SKM-1 (cell line): ENCODE data around the gene SYCN.

Experiments
- DNase-seq: peaks from one replicate; lab custom pipeline; 2025; ENCODE audit not compliant: unreplicated experiment; lab: John Stamatoyannopoulos, UW

SYCN gene

DNA sequence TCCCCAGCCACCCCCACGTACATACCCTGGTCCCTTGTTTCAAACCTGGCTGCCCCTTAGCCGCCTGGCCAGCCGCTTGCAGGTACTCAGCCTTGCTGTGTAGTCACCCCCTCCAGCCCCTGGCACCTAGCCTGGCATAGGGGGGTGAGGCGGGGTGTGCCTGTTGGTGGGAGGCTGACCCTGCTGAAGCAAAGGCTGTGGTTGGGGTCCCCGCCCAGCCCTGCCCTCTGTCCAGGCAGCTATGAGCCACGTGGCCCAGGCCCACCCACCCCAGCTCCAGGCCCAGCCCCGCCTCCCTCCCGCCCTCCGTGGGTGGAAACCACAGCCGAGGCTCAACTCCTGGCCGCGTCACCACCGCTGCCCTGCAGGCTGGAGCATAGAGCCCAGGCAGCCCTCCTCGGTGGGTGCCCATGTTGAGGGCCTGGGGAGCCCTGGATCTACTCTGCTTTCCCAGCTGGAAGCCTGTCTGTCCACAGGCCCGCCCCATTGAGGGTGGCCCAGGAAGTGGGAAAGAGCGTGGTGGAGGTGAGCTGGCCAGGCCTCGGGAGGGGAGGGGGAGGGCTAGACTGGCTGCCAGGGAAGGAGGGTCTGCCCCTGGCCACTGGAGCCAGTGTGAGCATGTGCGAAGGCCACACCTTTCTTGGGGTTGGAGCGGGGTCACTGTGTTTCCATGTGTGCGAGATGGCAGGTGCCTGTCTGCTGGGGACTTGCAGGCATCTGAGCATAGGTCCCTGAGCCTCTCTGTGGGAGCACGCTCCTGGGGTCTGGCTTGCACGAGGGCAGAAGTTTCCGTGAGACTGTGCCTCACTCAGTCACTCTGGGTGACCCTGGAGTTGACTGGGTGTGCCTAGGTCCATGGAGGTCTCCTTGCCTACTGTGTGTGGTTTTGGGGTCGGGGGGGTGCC, 47.5 kb downstream of the SYCN start:
- no peak for DNase-seq

DNA sequence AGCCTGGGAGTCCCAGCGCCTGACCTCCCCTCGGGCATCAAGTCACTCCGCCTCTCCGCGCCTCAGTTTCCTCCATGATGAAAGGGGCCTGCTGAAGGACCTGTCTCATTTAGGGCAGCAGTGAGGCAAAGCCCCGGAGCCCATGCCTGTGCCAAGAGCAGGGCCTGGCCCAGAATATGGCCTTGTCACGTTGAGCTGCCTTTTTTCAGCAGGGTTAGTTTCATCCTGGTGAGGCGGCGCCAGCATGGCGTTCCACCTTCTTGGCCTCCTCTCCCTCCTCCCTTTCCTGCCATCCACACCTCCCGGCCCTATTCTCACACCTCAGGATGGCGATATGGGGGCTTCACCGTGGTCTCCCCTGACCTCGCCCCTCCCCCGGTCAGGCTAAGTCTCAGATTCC, 48.3 kb downstream of the SYCN start:
- DNase-seq: no peak

DNA sequence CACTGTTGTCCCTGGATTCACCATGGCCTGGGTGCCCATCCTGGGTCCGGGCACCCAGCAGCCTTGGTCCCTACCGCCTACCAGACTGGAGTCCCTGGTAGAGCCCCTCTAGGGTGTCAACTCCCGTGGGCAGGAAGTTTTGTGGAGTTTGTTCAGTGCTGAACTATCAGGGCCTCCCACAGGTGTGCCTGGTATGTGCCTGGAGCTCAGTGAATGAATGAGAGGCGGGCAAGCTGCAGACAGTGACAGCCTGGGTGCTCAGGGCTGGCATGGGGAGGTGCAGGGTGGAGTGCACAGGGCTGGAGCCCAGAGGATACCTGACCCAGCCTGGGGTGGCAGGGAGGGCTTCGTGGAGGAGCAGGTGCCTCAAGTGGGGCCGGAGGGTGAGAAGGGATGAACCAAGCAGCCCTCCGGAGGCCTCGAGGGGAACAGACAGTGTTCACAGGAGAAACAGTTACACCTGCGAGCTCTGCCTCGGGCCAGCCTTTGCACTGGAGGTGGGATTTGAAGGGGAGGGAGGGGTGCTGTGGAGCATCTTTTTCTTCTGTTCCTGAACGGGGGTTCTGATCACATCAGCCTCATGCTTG, 48.9 kb downstream of the SYCN start:
- no peak for DNase-seq

DNA sequence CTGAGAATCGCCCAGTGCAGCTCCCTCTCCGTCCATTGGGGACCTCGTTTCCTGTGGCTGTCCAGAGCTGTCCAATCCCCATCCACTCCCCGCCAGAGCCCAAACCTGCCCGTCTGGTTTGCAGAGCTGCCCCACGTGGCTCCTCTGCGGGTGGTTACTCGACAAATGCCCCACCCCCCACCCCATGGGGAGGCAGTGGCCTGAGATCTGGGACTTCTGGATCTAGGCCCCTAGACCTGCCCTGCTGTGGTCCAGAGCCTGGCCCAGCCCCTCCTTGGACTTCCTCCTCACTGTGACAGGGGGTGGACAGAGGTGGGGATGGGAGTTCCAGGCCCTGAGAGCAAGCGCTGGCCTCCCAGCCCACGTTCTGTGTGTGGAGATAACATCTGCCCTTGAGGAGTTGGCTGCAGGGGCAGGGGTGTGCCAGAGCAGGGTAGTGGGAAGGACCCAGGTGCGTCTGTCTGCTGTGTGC, 49.4 kb downstream of the SYCN start:
- DNase-seq: no peak

DNA sequence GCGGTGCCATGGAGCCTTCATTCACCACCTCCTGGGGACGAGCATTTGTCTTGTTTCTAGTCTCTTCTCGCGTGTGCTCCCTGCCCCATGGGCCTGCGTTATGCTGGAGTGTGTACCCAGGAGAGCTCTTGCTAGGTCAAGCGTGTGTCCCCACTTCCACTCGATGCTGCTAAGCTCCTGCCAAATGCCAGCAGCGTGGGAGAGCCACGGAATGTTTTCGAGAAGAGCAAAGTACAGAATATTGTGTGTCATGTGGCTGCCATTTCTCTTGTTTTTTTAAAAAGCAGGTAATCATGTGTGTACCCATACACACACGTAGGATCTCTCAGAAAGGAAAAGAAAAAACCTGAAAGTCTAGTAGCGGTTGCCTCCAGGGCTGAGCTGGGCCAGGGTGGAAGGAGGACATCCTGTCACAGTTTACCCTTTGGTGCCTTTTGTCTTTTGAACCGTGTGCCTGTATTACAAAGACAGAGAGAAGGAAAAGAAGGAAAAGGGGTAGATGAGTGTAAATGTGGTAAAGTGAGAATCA, 49.9 kb downstream of the SYCN start:
- no peak for DNase-seq
